A549 (cell line): ENCODE data around the gene PLOD2. TPM values are rescaled to one million over a fixed set of nuclear protein-coding genes. Genes with fewer than 3 reads are reported as not detected.
A peak's percentile ranks its signal among the peaks of the same experiment; 100 is the strongest.

Source experiments
- ATAC-seq, 2 experiments: fragments of 200-7000 bp in 1 of 2; fragments of >200 bp in 1 of 2; cut with Nextera tagmentation in 1 of 2; cut with Tn5 transposase in 1 of 2; 3 replicates each; pipeline versions ENCODE4 v1.8.0 to v1.9.1; 2018 to 2020; ENCODE audit warnings: mild to moderate bottlenecking in 1 of 2, moderate library complexity in 1 of 2
- CTCF ChIA-PET: fragments of 300-600 bp; sonication (Branson Sonifier 250); formaldehyde crosslinking; extraction: SDS; loops from one replicate; lab custom pipeline; 2021; ENCODE audit warnings: antibody characterized with exemption, inconsistent platforms; lab: Yijun Ruan, JAX
- POLR2A ChIA-PET: fragments of 350-600 bp; formaldehyde crosslinking; extraction: SDS; loops from one replicate; lab custom pipeline; 2021; ENCODE audit warnings: antibody characterized with exemption, inconsistent platforms; lab: Yijun Ruan, JAX
- DNase-seq, 2 experiments: peaks; one replicate each; pipeline versions ENCODE4 v3.0.0 to v3.0.0-alpha.2; 2011 to 2016; ENCODE audit warnings: low read depth in 1 of 2, low spot score in 1 of 2
- FAIRE-seq: peaks from 2 replicates; lab custom pipeline; 2011; peaks lifted over from hg19 to GRCh38; lab: Jason Lieb, UNC
- H3K27ac ChIP-seq, 2 experiments: fragments of >200 bp; sonication (Bioruptor Twin); formaldehyde crosslinking; 3 replicates each; pipeline ENCODE4 v1.5.1; 2016 to 2017
- H3K4me1 ChIP-seq: fragments of >200 bp; sonication (Bioruptor Twin); formaldehyde crosslinking; 3 replicates; pipeline ENCODE4 v1.6.1; 2016
- H3K4me2 ChIP-seq: fragments of >200 bp; sonication (Bioruptor Twin); formaldehyde crosslinking; 3 replicates; pipeline ENCODE4 v1.6.1; 2016
- H3K4me3 ChIP-seq: fragments of >200 bp; sonication (Bioruptor Twin); formaldehyde crosslinking; 3 replicates; pipeline ENCODE4 v1.5.1; 2016
- H3K9me3 ChIP-seq: fragments of >200 bp; sonication (Bioruptor Twin); formaldehyde crosslinking; 3 replicates; pipeline ENCODE4 v1.6.1; 2016
- CBX2 ChIP-seq: fragments of 200-600 bp; sonication (generic); IDR thresholded peaks from 2 replicates; pipeline ENCODE4 v1.6.1; 2016; ENCODE audit warnings: low read depth, mild to moderate bottlenecking, borderline replicate concordance
- CEBPB ChIP-seq, 2 experiments: fragments of >200 bp in 1 of 2; sonication (Bioruptor Twin) in 1 of 2; formaldehyde crosslinking in 1 of 2; IDR thresholded peaks; 2 replicates each; pipeline ENCODE4 v1.6.1; 2012 to 2016
- CHD4 ChIP-seq: fragments of 200-600 bp; sonication (generic); IDR thresholded peaks from 2 replicates; pipeline ENCODE4 v1.6.1; 2016; ENCODE audit warnings: antibody characterized with exemption, mild to moderate bottlenecking, borderline replicate concordance
- EHF ChIP-seq: fragments of 250-450 bp; sonication (Bioruptor Pico); IDR thresholded peaks from 2 replicates; pipeline ENCODE4 v1.5.0; 2020; ENCODE audit warnings: mild to moderate bottlenecking
- FOSL2 ChIP-seq, 2 experiments: fragments of 450-650 bp in 1 of 2; fragments of >200 bp in 1 of 2; sonication (Bioruptor Twin) in 1 of 2; formaldehyde crosslinking; IDR thresholded peaks; 2 replicates each; pipeline versions ENCODE4 v1.5.0 to v1.6.1; 2016 to 2020; ENCODE audit warnings: mild to moderate bottlenecking in 1 of 2, moderate library complexity in 1 of 2
- HOXB13 ChIP-seq: fragments of 250-450 bp; sonication (Bioruptor Pico); IDR thresholded peaks from 2 replicates; pipeline ENCODE4 v1.5.0; 2020; ENCODE audit warnings: low read depth, mild to moderate bottlenecking, moderate library complexity
- JUNB ChIP-seq: fragments of >200 bp; sonication (Bioruptor Twin); formaldehyde crosslinking; IDR thresholded peaks from 2 replicates; pipeline ENCODE4 v1.6.1; 2016
- KDM1A ChIP-seq: fragments of 200-600 bp; sonication (generic); IDR thresholded peaks from 2 replicates; pipeline ENCODE4 v1.6.1; 2016; ENCODE audit warnings: low read depth, mild to moderate bottlenecking
- RARB ChIP-seq: fragments of 250-450 bp; sonication (Bioruptor Pico); IDR thresholded peaks from 2 replicates; pipeline ENCODE4 v1.8.0; 2021; ENCODE audit warnings: mild to moderate bottlenecking, moderate library complexity
- SMC3 ChIP-seq: fragments of >200 bp; sonication (Bioruptor Twin); formaldehyde crosslinking; IDR thresholded peaks from 3 replicates; pipeline ENCODE4 v1.6.1; 2018; ENCODE audit warnings: inconsistent platforms
- SREBF2 ChIP-seq: fragments of 450-650 bp; IDR thresholded peaks from 2 replicates; pipeline ENCODE4 v1.6.1; 2014; ENCODE audit warnings: mild to moderate bottlenecking, moderate library complexity
- TP53 ChIP-seq: fragments of 250-450 bp; sonication (Bioruptor Pico); IDR thresholded peaks from 2 replicates; pipeline ENCODE4 v1.5.0; 2021; ENCODE audit warnings: mild to moderate bottlenecking, moderate library complexity
- ZC3H11A ChIP-seq: fragments of 450-650 bp; IDR thresholded peaks from 2 replicates; pipeline ENCODE4 v1.6.1; 2014; ENCODE audit warnings: antibody characterized with exemption, mild to moderate bottlenecking
- ZNF302 ChIP-seq: fragments of 250-450 bp; sonication (Bioruptor Pico); IDR thresholded peaks from 2 replicates; pipeline ENCODE4 v1.9.0; 2021; ENCODE audit warnings: inconsistent platforms, mild to moderate bottlenecking, moderate library complexity
- WGBS: methylation state at CpG from one replicate; pipeline ENCODE4 v1.1.6; 2017; ENCODE audit errors: missing lambda C conversion rate; 5-methylcytosine and 5-hydroxymethylcytosine counted together
- polyA plus RNA-seq, 4 experiments: library from polyadenylated mRNA; depleted of rRNA in 3 of 4; stranded (reverse); fragments of >200 nt; fragmentation: RNase III in 1 of 4; extraction: RNeasy Plus Mini Kit Qiagen cat#74134 plus additional on column Dnase treatment in 1 of 4; gene quantifications; 2 replicates in 3 of 4; 3 replicates in 1 of 4; pipeline ENCODE4 v1.2.3, GENCODE V29; 2011 to 2017
- TF ChIP-seq, protein P1 (sequence below): IDR thresholded peaks from 2 replicates; pipeline ENCODE4 v1.6.1; 2012

The PLOD2 gene
- polyA plus RNA-seq, 2 of the 4 experiments (the other 2 are of a cell fraction): 159 to 174 TPM

DNA sequence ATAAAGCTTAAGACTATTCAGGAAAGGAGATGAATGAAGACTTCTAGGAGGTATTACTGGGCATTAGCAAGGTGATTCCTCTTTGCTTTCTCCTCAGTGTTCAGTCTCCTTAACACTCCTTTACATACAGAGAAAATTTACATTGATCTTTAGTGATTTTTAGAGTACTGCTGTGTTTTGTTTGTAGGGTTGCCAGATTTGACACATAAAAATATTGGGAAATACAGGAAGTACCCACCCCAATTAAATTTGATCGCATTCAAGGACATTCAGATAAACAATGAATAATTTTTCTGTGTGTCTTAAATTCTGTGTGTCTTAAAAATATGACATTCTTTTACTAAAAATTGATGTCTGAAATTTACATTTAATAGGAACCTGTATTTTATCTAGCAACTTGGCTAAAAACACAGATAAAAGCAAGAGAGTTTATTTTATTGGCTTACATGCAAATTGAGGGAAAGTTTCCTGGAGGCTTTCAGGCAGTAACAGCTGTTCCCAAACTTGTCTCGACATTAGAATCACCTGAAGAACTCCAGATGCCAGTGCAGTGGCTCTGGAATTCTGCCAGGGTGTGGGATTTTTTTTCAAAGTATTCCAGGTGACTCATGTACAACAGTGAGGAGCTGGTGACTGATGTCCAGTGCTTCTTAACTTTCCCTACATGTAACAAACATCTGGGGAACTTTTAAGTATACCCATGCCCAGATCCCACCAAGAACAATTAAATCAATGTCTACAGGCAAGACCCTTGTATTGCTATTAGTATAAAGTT is 23.4 kb upstream of the PLOD2 start:
- no peak for TF ChIP-seq FOSL2 (IDR thresholded peaks at IDR 0.05)
- peak; percentile 55 for TF ChIP-seq FOSL2 (CRISPR knock-in tag; IDR thresholded peaks at IDR 0.05)
- TF ChIP-seq KDM1A: no peak
- peak overlapping the region; percentile 25 for H3K4me2 ChIP-seq
- 40% methylated on average over 2 of the region's 2 CpGs for WGBS
- POLR2A ChIA-PET: interaction anchor here (1.6 kb wide), 1 partner anchor 23 kb away, joined by 18 read pairs; the partner anchor contains the start of gene PLOD2
- peak overlapping the region in 1 of 2 experiments; percentile 33; a peak in 2 of 6 replicates for H3K27ac ChIP-seq
- no peak overlapping the region for H3K4me3 ChIP-seq
- CTCF ChIA-PET: interaction anchor here (1.5 to 3.4 kb wide), 6 partner anchors 13 to 143 kb away, joined by 4 to 21 read pairs (median 6); partner anchors contain the start of gene PLOD2
- FAIRE-seq (peak; percentile 32), ATAC-seq (peak in 1 of 2 experiments; percentile 41; a peak in 2 of 6 replicates), DNase-seq (peak in 1 of 2 experiments; percentile 44)
- peaks cover 40% of the 10 kb centered on the region for H3K4me1 ChIP-seq
- H3K9me3 ChIP-seq: no peaks in the 10 kb centered on the region

DNA sequence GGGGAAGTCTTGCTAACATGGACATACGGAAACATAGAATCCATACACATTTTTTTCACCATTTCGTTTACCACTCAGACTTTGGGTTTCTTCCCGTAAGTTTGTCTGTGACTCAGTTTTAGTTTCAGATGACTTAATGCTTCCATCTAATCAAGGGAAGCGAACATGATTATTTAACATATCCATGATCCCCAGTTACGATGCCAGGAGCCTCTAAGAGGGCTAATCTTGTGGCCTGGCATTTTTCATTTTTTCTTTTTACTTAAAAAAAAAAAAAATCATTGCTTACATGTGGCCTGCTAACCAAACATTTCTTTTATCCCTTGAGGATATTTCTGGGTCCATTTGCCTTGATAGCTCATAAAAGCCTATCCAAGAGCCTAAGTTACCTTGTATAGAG is 20.2 kb upstream of the PLOD2 start:
- no peak for ATAC-seq
- TF ChIP-seq CBX2 (no peak), RARB (CRISPR knock-in tag) (no peak), ZC3H11A (no peak), EHF (CRISPR knock-in tag) (no peak), JUNB (no peak), SMC3 (no peak), HOXB13 (CRISPR knock-in tag) (no peak), CEBPB (IDR thresholded peaks at IDR 0.05) (no peak)
- DNase-seq: no peak
- no peak overlapping the region for H3K4me2 ChIP-seq
- WGBS: 85% methylated on average over 5 of the region's 5 CpGs
- no peaks in the 10 kb centered on the region for H3K9me3 ChIP-seq
- POLR2A ChIA-PET: no interaction called here
- CTCF ChIA-PET: interaction anchor here (0.6 to 2.5 kb wide), 2 partner anchors 21 to 116 kb away, joined by 3 to 11 read pairs; no protein-coding TSS in a partner anchor
- peaks cover 23% of the 10 kb centered on the region for H3K4me1 ChIP-seq
- H3K27ac ChIP-seq: no peak overlapping the region
- H3K4me3 ChIP-seq: no peak overlapping the region
- FAIRE-seq: no peak

DNA sequence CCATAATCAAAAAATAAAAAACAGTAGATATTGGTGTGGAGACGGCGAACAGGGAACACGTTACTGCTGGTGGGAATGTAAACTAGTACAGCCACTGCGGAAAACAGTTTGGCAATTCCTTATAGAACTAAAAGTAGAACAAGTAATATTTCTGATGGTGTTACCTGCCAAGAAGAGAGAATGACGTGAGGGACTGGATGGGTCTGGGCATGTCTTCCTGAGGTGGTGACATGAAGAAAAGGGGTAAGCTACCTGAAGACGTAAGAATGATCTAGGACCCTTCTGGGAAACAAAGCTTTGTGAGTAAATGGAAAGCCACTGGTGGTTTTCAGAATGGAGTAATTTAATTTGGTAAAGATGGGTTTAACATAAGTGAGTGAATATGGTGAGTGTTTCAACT is 19.4 kb upstream of the PLOD2 start:
- DNase-seq: no peak
- POLR2A ChIA-PET: no interaction called here
- Histone ChIP-seq H3K4me3 (no peak overlapping the region), H3K27ac (no peak overlapping the region), H3K9me3 (no peaks in the 10 kb centered on the region), H3K4me1 (peaks cover 14% of the 10 kb centered on the region), H3K4me2 (no peak overlapping the region)
- WGBS: 95% methylated on average over 6 of the region's 6 CpGs
- no peak for FAIRE-seq
- ATAC-seq: no peak
- CTCF ChIA-PET: interaction anchor here (2.5 kb wide), 1 partner anchor 115 kb away, joined by 11 read pairs; no protein-coding TSS in a partner anchor
- TF ChIP-seq, protein P1, sequence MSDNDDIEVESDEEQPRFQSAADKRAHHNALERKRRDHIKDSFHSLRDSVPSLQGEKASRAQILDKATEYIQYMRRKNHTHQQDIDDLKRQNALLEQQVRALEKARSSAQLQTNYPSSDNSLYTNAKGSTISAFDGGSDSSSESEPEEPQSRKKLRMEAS: no peak
- TF ChIP-seq CHD4 (no peak), CEBPB (IDR thresholded peaks at IDR 0.05) (no peak), TP53 (CRISPR knock-in tag) (no peak)

DNA sequence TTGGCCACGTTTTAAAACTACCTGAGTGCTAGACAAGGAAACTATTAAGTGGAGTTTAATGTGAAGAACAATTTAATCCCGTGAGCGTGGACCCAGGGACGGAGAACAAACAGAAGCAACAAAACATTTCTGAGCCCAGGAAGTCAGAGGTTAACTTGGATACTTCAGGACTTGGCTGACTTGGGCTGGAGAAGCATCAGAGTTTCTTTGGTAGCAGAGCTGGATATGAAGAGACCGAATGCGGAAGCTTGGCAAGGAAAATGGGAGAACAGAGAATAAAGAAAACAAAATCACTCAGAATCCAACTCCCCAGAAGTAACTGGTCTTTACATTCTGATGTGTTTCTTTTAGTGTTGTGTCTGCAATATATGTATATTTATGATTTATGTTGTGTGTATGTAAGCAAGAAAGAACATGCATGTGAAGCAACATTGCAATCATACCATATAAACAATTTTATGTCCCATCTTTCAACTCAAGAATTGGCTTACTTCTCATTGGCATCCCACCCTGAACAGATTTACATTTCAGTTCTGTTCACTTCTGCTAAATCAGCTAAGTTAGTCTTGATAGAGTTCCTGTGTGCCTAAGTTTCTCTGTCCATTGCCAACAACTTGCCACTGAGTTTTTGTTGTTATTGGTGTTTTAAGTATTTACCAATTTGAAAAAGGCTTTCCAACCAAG is 17.2 kb upstream of the PLOD2 start:
- ChIA-PET CTCF (interaction anchor here (1.0 to 2.7 kb wide), 5 partner anchors 7 to 113 kb away, joined by 3 to 12 read pairs (median 6); partner anchors contain the start of gene PLOD2), POLR2A (interaction anchor here (0.7 kb wide), 1 partner anchor 17 kb away, joined by 3 read pairs; the partner anchor contains the start of gene PLOD2)
- Histone ChIP-seq H3K4me1 (no peaks in the 10 kb centered on the region), H3K9me3 (no peaks in the 10 kb centered on the region), H3K4me3 (no peak overlapping the region), H3K4me2 (no peak overlapping the region), H3K27ac (no peak overlapping the region)
- no peak for TF ChIP-seq SREBF2
- TF ChIP-seq ZNF302 (CRISPR knock-in tag): no peak
- TF ChIP-seq SMC3: no peak
- no peak for ATAC-seq
- FAIRE-seq: no peak
- 87% methylated on average over 6 of the region's 6 CpGs for WGBS
- DNase-seq: no peak
